Activated naive CD4-positive, alpha-beta T cell treated with anti-CD3 and anti-CD28 coated beads, Interleukin-2, amount 50 U/mL, for 24 hours (primary cell): ENCODE results near the gene CISTR.
"Not testable (repeated sequence)": the region's sequence is repeated elsewhere in the genome, so short reads cannot be mapped to it uniquely, and the experiment has no call there.

Experiments used
- H3K27ac Mint-ChIP-seq: one replicate; pipeline ENCODE4 v1.8.0; 2021; ENCODE audit warnings: mild to moderate bottlenecking, mixed read lengths
- H3K27me3 Mint-ChIP-seq: one replicate; pipeline ENCODE4 v1.8.0; 2021; ENCODE audit warnings: mixed read lengths
- H3K36me3 Mint-ChIP-seq: one replicate; pipeline ENCODE4 v1.8.0; 2021; ENCODE audit warnings: mixed read lengths
- H3K4me1 Mint-ChIP-seq: one replicate; pipeline ENCODE4 v1.8.0; 2021; ENCODE audit warnings: mixed read lengths
- H3K4me3 Mint-ChIP-seq: one replicate; pipeline ENCODE4 v1.8.0; 2021; ENCODE audit warnings: mild to moderate bottlenecking, mixed read lengths
- H3K9me3 Mint-ChIP-seq: one replicate; pipeline ENCODE4 v1.8.0; 2021; ENCODE audit warnings: mixed read lengths

Gene CISTR

GRCh38 chr12:53751336-53752191 lies at the start of gene CISTR:
Gene CISTR (minus strand): TSS chr12:53751979.
- Mint-ChIP-seq H3K27me3 (peaks cover 6% of the 10 kb centered on the region), H3K36me3 (no peaks in the 10 kb centered on the region), H3K4me3 (no peak within 1 kb of the TSS), H3K9me3 (no peaks in the 10 kb centered on the region), H3K27ac (no peak within 1 kb of the TSS), H3K4me1 (no peaks in the 10 kb centered on the region)

GRCh38 chr12:53798575-53798974 lies 46.8 kb upstream of the CISTR start:
- Mint-ChIP-seq H3K27me3 (peaks cover 18% of the 10 kb centered on the region), H3K4me1 (no peaks in the 10 kb centered on the region), H3K36me3 (no peaks in the 10 kb centered on the region), H3K4me3 (no peak overlapping the region), H3K27ac (no peak overlapping the region), H3K9me3 (no peaks in the 10 kb centered on the region)

GRCh38 chr12:53795927-53796326 lies 44.1 kb upstream of the CISTR start:
- no peaks in the 10 kb centered on the region for H3K9me3 Mint-ChIP-seq
- no peak overlapping the region for H3K4me3 Mint-ChIP-seq
- H3K4me1 Mint-ChIP-seq = no peaks in the 10 kb centered on the region
- peaks cover 8% of the 10 kb centered on the region for H3K27me3 Mint-ChIP-seq
- no peaks in the 10 kb centered on the region for H3K36me3 Mint-ChIP-seq
- no peak overlapping the region for H3K27ac Mint-ChIP-seq

GRCh38 chr12:53793221-53793620 lies 41.4 kb upstream of the CISTR start:
- H3K27ac Mint-ChIP-seq = no peak overlapping the region
- no peaks in the 10 kb centered on the region for H3K36me3 Mint-ChIP-seq
- H3K4me1 Mint-ChIP-seq = no peaks in the 10 kb centered on the region
- H3K4me3 Mint-ChIP-seq = no peak overlapping the region
- H3K9me3 Mint-ChIP-seq = no peaks in the 10 kb centered on the region
- H3K27me3 Mint-ChIP-seq = peaks cover 12% of the 10 kb centered on the region

GRCh38 chr12:53791735-53792326 lies 40.1 kb upstream of the CISTR start:
- no peak overlapping the region for H3K4me3 Mint-ChIP-seq

GRCh38 chr12:53789570-53789969 lies 37.8 kb upstream of the CISTR start:
- Mint-ChIP-seq H3K9me3 (no peaks in the 10 kb centered on the region), H3K27ac (no peak overlapping the region), H3K27me3 (peaks cover 14% of the 10 kb centered on the region), H3K4me3 (no peak overlapping the region), H3K36me3 (no peaks in the 10 kb centered on the region), H3K4me1 (no peaks in the 10 kb centered on the region)

More at GRCh38 chr12:53791735-53792326, 40.1 kb upstream of the CISTR start:
- Mint-ChIP-seq H3K36me3 (no peaks in the 10 kb centered on the region), H3K27me3 (peaks cover 7% of the 10 kb centered on the region), H3K27ac (no peak overlapping the region), H3K4me1 (no peaks in the 10 kb centered on the region), H3K9me3 (no peaks in the 10 kb centered on the region)

GRCh38 chr12:53788892-53789291 lies 37.1 kb upstream of the CISTR start:
- Mint-ChIP-seq H3K27me3 (peaks cover 14% of the 10 kb centered on the region), H3K4me3 (no peak overlapping the region), H3K36me3 (no peaks in the 10 kb centered on the region), H3K27ac (no peak overlapping the region), H3K9me3 (no peaks in the 10 kb centered on the region), H3K4me1 (no peaks in the 10 kb centered on the region)

- no peak overlapping the region for H3K4me3 Mint-ChIP-seq
- no peaks in the 10 kb centered on the region for H3K9me3 Mint-ChIP-seq
- H3K27me3 Mint-ChIP-seq = peaks cover 26% of the 10 kb centered on the region
- H3K4me1 Mint-ChIP-seq = no peaks in the 10 kb centered on the region
- no peaks in the 10 kb centered on the region for H3K36me3 Mint-ChIP-seq
- H3K27ac Mint-ChIP-seq = peak overlapping the region; percentile 10
These were observed 34.6 kb upstream of the CISTR start for GRCh38 chr12:53786411-53786810.

- no peak overlapping the region for H3K27ac Mint-ChIP-seq
- peaks cover 32% of the 10 kb centered on the region for H3K27me3 Mint-ChIP-seq
- H3K4me1 Mint-ChIP-seq = no peaks in the 10 kb centered on the region
- no peak overlapping the region for H3K4me3 Mint-ChIP-seq
- H3K36me3 Mint-ChIP-seq = no peaks in the 10 kb centered on the region
- H3K9me3 Mint-ChIP-seq = no peaks in the 10 kb centered on the region
These were observed 33.4 kb upstream of the CISTR start for GRCh38 chr12:53785161-53785560.

- H3K9me3 Mint-ChIP-seq = no peaks in the 10 kb centered on the region
- H3K4me3 Mint-ChIP-seq = no peak overlapping the region
- H3K27ac Mint-ChIP-seq = no peak overlapping the region
- H3K4me1 Mint-ChIP-seq = no peaks in the 10 kb centered on the region
- H3K36me3 Mint-ChIP-seq = no peaks in the 10 kb centered on the region
- peaks cover 30% of the 10 kb centered on the region for H3K27me3 Mint-ChIP-seq
These were observed 30.4 kb upstream of the CISTR start for GRCh38 chr12:53782093-53782703.

- peaks cover 35% of the 10 kb centered on the region for H3K27me3 Mint-ChIP-seq
- no peaks in the 10 kb centered on the region for H3K36me3 Mint-ChIP-seq
- H3K4me3 Mint-ChIP-seq = no peak overlapping the region
- no peaks in the 10 kb centered on the region for H3K9me3 Mint-ChIP-seq
- no peak overlapping the region for H3K27ac Mint-ChIP-seq
- no peaks in the 10 kb centered on the region for H3K4me1 Mint-ChIP-seq
These were observed 29.5 kb upstream of the CISTR start for GRCh38 chr12:53781228-53781801.

- Mint-ChIP-seq H3K27me3 (peaks cover 36% of the 10 kb centered on the region), H3K36me3 (no peaks in the 10 kb centered on the region), H3K9me3 (no peaks in the 10 kb centered on the region), H3K27ac (no peak overlapping the region), H3K4me1 (no peaks in the 10 kb centered on the region), H3K4me3 (no peak overlapping the region)
These were observed 28.5 kb upstream of the CISTR start for GRCh38 chr12:53780323-53780722.

GRCh38 chr12:53779679-53780078 lies 27.9 kb upstream of the CISTR start:
- H3K36me3 Mint-ChIP-seq = not testable (repeated sequence)
- H3K27me3 Mint-ChIP-seq = peaks cover 32% of the 10 kb centered on the region

GRCh38 chr12:53777936-53778644 lies 26.3 kb upstream of the CISTR start:
- Mint-ChIP-seq H3K27me3 (peaks cover 30% of the 10 kb centered on the region), H3K9me3 (no peaks in the 10 kb centered on the region), H3K27ac (no peak overlapping the region), H3K36me3 (no peaks in the 10 kb centered on the region), H3K4me1 (no peaks in the 10 kb centered on the region), H3K4me3 (no peak overlapping the region)

More at GRCh38 chr12:53779679-53780078, 27.9 kb upstream of the CISTR start:
- H3K4me1 Mint-ChIP-seq, H3K9me3 Mint-ChIP-seq, H3K4me3 Mint-ChIP-seq, H3K27ac Mint-ChIP-seq: not testable (repeated sequence)

GRCh38 chr12:53777412-53777811 lies 25.6 kb upstream of the CISTR start:
- Mint-ChIP-seq H3K4me1 (no peaks in the 10 kb centered on the region), H3K4me3 (no peak overlapping the region), H3K27me3 (peaks cover 25% of the 10 kb centered on the region), H3K36me3 (no peaks in the 10 kb centered on the region), H3K27ac (no peak overlapping the region), H3K9me3 (no peaks in the 10 kb centered on the region)
